GM23338 (cell line): ENCODE data around the gene SCN7A. TPM values are rescaled to one million over a fixed set of nuclear protein-coding genes. Genes with fewer than 3 reads are reported as not detected.
"Not testable (repeated sequence)": the region's sequence is repeated elsewhere in the genome, so short reads cannot be mapped to it uniquely, and the experiment has no call there.

Experiments
- ATAC-seq: fragments of 200-7000 bp; cut with Tn5 transposase; 3 replicates; pipeline ENCODE4 v1.9.1; 2020
- DNase-seq: peaks from one replicate; pipeline ENCODE4 v3.0.0-alpha.2; 2015; ENCODE audit warnings: low spot score
- H2AFZ ChIP-seq: fragments of 200-600 bp; sonication (generic); 2 replicates; pipeline ENCODE4 v1.8.0; 2016; ENCODE audit warnings: antibody characterized with exemption, mild to moderate bottlenecking, moderate library complexity
- H3F3A ChIP-seq: fragments of 200-600 bp; sonication (generic); replicated peaks from 2 replicates; pipeline ENCODE4 v1.8.0; 2017; ENCODE audit warnings: antibody characterized with exemption, mixed run types, low read depth
- H3K27ac ChIP-seq: fragments of 200-600 bp; sonication (generic); 2 replicates; pipeline ENCODE4 v1.6.1; 2016; ENCODE audit warnings: low read depth
- H3K27me3 ChIP-seq: fragments of 200-600 bp; sonication (generic); 2 replicates; pipeline ENCODE4 v1.8.0; 2016; ENCODE audit warnings: mild to moderate bottlenecking, mixed run types, moderate library complexity; ENCODE audit not compliant: insufficient read depth
- H3K36me3 ChIP-seq: fragments of 200-600 bp; sonication (generic); 2 replicates; pipeline ENCODE4 v1.8.0; 2016; ENCODE audit warnings: mild to moderate bottlenecking; ENCODE audit not compliant: insufficient read depth
- H3K4me1 ChIP-seq: fragments of 200-600 bp; sonication (generic); 2 replicates; pipeline ENCODE4 v1.8.0; 2016; ENCODE audit warnings: mild to moderate bottlenecking, moderate library complexity; ENCODE audit not compliant: insufficient read depth
- H3K4me2 ChIP-seq: fragments of 200-600 bp; sonication (generic); 2 replicates; pipeline ENCODE4 v1.7.1; 2017; ENCODE audit warnings: mixed run types
- H3K4me3 ChIP-seq: fragments of 200-600 bp; sonication (generic); 2 replicates; pipeline ENCODE4 v1.6.1; 2016; ENCODE audit warnings: mixed run types
- H3K79me2 ChIP-seq: fragments of 200-600 bp; sonication (generic); replicated peaks from 2 replicates; pipeline ENCODE4 v1.8.0; 2017; ENCODE audit warnings: mild to moderate bottlenecking; ENCODE audit not compliant: insufficient read depth
- H3K9me2 ChIP-seq: fragments of 200-600 bp; sonication (generic); 2 replicates; pipeline ENCODE4 v1.8.0; 2017; ENCODE audit not compliant: insufficient read depth
- H4K20me1 ChIP-seq: fragments of 200-600 bp; sonication (generic); replicated peaks from 2 replicates; pipeline ENCODE4 v1.8.0; 2017; ENCODE audit warnings: mild to moderate bottlenecking; ENCODE audit not compliant: insufficient read depth
- H3K27ac Mint-ChIP-seq: 2 replicates; pipeline ENCODE4 v1.8.0; 2020; ENCODE audit warnings: inconsistent platforms, mild to moderate bottlenecking, moderate library complexity, mixed read lengths
- H3K27me3 Mint-ChIP-seq: 3 replicates; pipeline ENCODE4 v1.8.0; 2022; ENCODE audit warnings: low read depth, mild to moderate bottlenecking, moderate library complexity, mixed read lengths, inconsistent platforms; ENCODE audit not compliant: insufficient read depth, poor library complexity
- H3K36me3 Mint-ChIP-seq: 3 replicates; pipeline ENCODE4 v1.8.0; 2021; ENCODE audit warnings: low read depth, mild to moderate bottlenecking, inconsistent platforms, moderate library complexity, mixed read lengths
- H3K4me1 Mint-ChIP-seq: 3 replicates; pipeline ENCODE4 v1.8.0; 2020; ENCODE audit warnings: mild to moderate bottlenecking, inconsistent platforms, mixed read lengths
- H3K4me3 Mint-ChIP-seq: 3 replicates; pipeline ENCODE4 v1.8.0; 2021; ENCODE audit warnings: moderate library complexity, mild to moderate bottlenecking, inconsistent platforms, mixed read lengths
- H3K9me3 Mint-ChIP-seq: 3 replicates; pipeline ENCODE4 v1.8.0; 2020; ENCODE audit warnings: moderate library complexity, mild to moderate bottlenecking, inconsistent platforms, mixed read lengths
- CREB1 ChIP-seq: fragments of 250-450 bp; sonication (Bioruptor Pico); IDR thresholded peaks from 2 replicates; pipeline ENCODE4 v1.5.0; 2020; ENCODE audit warnings: low read depth, mild to moderate bottlenecking, moderate library complexity
- ETS1 ChIP-seq: IDR thresholded peaks from 2 replicates; pipeline ENCODE4 v1.6.1; 2016; ENCODE audit warnings: antibody characterized with exemption
- EZH2 ChIP-seq: fragments of 200-600 bp; sonication (generic); IDR thresholded peaks from one replicate; pipeline ENCODE4 v1.8.0; 2017; ENCODE audit warnings: antibody characterized with exemption, mild to moderate bottlenecking, low read depth; ENCODE audit not compliant: unreplicated experiment
- EZH2phosphoT487 ChIP-seq: fragments of 200-600 bp; sonication (generic); IDR thresholded peaks from one replicate; pipeline ENCODE4 v1.8.1; 2018; ENCODE audit warnings: antibody characterized with exemption; ENCODE audit not compliant: unreplicated experiment
- POLR2AphosphoS5 ChIP-seq: IDR thresholded peaks from 2 replicates; pipeline ENCODE4 v1.6.1; 2016; ENCODE audit warnings: antibody characterized with exemption, low read depth
- REST ChIP-seq: IDR thresholded peaks from one replicate; pipeline ENCODE4 v1.6.1; 2018; ENCODE audit warnings: antibody characterized with exemption; ENCODE audit not compliant: unreplicated experiment
- ZNF331 ChIP-seq: fragments of 250-450 bp; sonication (Bioruptor Pico); IDR thresholded peaks from 2 replicates; pipeline ENCODE4 v1.5.0; 2020; ENCODE audit warnings: low read depth, mild to moderate bottlenecking, moderate library complexity
- polyA plus RNA-seq: library from polyadenylated mRNA; unstranded; fragments of >200 nt; fragmentation: Nextera tagmentation; extraction: Ambion mirVana; gene quantifications from 2 replicates; pipeline ENCODE4 v1.2.1, GENCODE V29; 2016
- total RNA-seq: library from RNA; depleted of rRNA; stranded (reverse); fragments of >200 nt; shearing (Covaris generic); gene quantifications from 2 replicates; pipeline ENCODE4 v1.2.3, GENCODE V29; 2014
- TF ChIP-seq, protein P1 (sequence below), 2 experiments: fragments of 200-600 bp in 1 of 2; sonication (generic) in 1 of 2; conservative IDR thresholded peaks; 2 replicates each; pipeline versions ENCODE4 v1.5.1 to v1.6.1; 2016 to 2017; ENCODE audit warnings: antibody characterized with exemption in 2 of 2, low read depth in 2 of 2, mild to moderate bottlenecking in 2 of 2, moderate library complexity in 1 of 2
- TF ChIP-seq, protein P2 (sequence below): fragments of 250-450 bp; sonication (Bioruptor Pico); IDR thresholded peaks from 2 replicates; pipeline ENCODE4 v1.5.0; 2020; ENCODE audit warnings: mild to moderate bottlenecking, moderate library complexity

SCN7A gene
- total and polyA plus RNA-seq, 2 experiments from 2014 or later = 0.10 to 0.42 TPM

DNA sequence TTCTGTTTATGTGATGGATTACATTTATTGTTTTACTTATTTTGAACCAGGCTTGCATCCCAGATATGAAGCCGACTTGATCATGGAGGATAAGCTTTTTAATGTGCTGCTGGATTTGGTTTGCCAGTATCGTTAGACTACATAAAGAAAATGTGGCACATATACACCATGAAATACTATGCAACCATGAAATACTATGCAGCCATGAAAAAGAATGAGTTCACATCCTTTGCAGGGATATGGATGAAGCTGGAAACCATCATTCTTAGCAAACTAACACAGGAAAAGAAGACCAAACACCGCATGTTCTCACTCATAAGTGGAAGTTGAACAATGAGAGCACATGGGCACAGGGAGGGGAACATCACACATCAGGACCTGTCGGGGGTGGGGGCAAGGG is 38.2 kb downstream of the SCN7A start:
- not testable (repeated sequence) for H2AFZ ChIP-seq, H3F3A ChIP-seq, H3K9me3 Mint-ChIP-seq, H3K27ac Mint-ChIP-seq, H4K20me1 ChIP-seq, H3K27me3 ChIP-seq, H3K27ac ChIP-seq, H3K27me3 Mint-ChIP-seq, H3K79me2 ChIP-seq, DNase-seq, H3K4me2 ChIP-seq, H3K4me3 ChIP-seq, H3K4me3 Mint-ChIP-seq, ATAC-seq, H3K9me2 ChIP-seq, H3K4me1 Mint-ChIP-seq, H3K36me3 Mint-ChIP-seq, H3K4me1 ChIP-seq, H3K36me3 ChIP-seq

DNA sequence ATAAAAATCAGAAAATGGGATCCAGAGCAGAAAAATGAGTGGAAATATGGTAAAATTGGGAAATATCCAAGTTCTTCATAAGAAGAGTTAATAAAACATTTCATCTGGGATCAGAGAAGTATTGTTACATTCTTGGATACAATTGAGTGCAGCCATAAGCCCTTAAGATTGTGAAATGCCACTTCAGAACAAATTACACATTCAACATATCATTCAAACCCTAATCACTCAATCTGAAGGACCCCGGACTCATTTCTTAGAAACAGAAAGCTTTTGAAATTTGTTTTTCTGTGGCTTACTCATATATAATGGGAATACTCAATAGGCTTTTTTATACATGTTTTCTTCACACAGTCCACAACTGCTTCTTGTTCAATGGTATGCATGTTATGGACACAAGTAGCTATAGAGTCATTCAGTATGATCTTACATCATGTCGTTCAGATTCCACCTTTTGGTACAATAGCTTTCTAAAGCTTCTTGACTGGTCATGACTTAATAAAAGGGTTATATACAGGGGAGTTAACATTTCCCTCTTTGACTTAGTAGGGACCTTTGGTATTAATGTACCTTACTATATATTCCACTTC is 39.9 kb downstream of the SCN7A start:
- H2AFZ ChIP-seq = no peak overlapping the region
- Mint-ChIP-seq H3K4me3 (no peak overlapping the region), H3K27ac (no peak overlapping the region), H3K9me3 (no peaks in the 10 kb centered on the region), H3K27me3 (peaks cover 3% of the 10 kb centered on the region), H3K36me3 (no peaks in the 10 kb centered on the region), H3K4me1 (no peaks in the 10 kb centered on the region)
- no peak overlapping the region for H3K4me2 ChIP-seq
- H3K4me3 ChIP-seq = no peak overlapping the region
- TF ChIP-seq EZH2phosphoT487 (no peak), ETS1 (no peak), ZNF331 (CRISPR knock-in tag) (no peak), POLR2AphosphoS5 (no peak), EZH2 (no peak), REST (no peak), CREB1 (no peak)
- TF ChIP-seq, protein P1, sequence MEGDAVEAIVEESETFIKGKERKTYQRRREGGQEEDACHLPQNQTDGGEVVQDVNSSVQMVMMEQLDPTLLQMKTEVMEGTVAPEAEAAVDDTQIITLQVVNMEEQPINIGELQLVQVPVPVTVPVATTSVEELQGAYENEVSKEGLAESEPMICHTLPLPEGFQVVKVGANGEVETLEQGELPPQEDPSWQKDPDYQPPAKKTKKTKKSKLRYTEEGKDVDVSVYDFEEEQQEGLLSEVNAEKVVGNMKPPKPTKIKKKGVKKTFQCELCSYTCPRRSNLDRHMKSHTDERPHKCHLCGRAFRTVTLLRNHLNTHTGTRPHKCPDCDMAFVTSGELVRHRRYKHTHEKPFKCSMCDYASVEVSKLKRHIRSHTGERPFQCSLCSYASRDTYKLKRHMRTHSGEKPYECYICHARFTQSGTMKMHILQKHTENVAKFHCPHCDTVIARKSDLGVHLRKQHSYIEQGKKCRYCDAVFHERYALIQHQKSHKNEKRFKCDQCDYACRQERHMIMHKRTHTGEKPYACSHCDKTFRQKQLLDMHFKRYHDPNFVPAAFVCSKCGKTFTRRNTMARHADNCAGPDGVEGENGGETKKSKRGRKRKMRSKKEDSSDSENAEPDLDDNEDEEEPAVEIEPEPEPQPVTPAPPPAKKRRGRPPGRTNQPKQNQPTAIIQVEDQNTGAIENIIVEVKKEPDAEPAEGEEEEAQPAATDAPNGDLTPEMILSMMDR (conservative IDR thresholded peaks at IDR 0.05; ENCODE audit: low read depth in 2 of 2) = no peak
- TF ChIP-seq, protein P2, sequence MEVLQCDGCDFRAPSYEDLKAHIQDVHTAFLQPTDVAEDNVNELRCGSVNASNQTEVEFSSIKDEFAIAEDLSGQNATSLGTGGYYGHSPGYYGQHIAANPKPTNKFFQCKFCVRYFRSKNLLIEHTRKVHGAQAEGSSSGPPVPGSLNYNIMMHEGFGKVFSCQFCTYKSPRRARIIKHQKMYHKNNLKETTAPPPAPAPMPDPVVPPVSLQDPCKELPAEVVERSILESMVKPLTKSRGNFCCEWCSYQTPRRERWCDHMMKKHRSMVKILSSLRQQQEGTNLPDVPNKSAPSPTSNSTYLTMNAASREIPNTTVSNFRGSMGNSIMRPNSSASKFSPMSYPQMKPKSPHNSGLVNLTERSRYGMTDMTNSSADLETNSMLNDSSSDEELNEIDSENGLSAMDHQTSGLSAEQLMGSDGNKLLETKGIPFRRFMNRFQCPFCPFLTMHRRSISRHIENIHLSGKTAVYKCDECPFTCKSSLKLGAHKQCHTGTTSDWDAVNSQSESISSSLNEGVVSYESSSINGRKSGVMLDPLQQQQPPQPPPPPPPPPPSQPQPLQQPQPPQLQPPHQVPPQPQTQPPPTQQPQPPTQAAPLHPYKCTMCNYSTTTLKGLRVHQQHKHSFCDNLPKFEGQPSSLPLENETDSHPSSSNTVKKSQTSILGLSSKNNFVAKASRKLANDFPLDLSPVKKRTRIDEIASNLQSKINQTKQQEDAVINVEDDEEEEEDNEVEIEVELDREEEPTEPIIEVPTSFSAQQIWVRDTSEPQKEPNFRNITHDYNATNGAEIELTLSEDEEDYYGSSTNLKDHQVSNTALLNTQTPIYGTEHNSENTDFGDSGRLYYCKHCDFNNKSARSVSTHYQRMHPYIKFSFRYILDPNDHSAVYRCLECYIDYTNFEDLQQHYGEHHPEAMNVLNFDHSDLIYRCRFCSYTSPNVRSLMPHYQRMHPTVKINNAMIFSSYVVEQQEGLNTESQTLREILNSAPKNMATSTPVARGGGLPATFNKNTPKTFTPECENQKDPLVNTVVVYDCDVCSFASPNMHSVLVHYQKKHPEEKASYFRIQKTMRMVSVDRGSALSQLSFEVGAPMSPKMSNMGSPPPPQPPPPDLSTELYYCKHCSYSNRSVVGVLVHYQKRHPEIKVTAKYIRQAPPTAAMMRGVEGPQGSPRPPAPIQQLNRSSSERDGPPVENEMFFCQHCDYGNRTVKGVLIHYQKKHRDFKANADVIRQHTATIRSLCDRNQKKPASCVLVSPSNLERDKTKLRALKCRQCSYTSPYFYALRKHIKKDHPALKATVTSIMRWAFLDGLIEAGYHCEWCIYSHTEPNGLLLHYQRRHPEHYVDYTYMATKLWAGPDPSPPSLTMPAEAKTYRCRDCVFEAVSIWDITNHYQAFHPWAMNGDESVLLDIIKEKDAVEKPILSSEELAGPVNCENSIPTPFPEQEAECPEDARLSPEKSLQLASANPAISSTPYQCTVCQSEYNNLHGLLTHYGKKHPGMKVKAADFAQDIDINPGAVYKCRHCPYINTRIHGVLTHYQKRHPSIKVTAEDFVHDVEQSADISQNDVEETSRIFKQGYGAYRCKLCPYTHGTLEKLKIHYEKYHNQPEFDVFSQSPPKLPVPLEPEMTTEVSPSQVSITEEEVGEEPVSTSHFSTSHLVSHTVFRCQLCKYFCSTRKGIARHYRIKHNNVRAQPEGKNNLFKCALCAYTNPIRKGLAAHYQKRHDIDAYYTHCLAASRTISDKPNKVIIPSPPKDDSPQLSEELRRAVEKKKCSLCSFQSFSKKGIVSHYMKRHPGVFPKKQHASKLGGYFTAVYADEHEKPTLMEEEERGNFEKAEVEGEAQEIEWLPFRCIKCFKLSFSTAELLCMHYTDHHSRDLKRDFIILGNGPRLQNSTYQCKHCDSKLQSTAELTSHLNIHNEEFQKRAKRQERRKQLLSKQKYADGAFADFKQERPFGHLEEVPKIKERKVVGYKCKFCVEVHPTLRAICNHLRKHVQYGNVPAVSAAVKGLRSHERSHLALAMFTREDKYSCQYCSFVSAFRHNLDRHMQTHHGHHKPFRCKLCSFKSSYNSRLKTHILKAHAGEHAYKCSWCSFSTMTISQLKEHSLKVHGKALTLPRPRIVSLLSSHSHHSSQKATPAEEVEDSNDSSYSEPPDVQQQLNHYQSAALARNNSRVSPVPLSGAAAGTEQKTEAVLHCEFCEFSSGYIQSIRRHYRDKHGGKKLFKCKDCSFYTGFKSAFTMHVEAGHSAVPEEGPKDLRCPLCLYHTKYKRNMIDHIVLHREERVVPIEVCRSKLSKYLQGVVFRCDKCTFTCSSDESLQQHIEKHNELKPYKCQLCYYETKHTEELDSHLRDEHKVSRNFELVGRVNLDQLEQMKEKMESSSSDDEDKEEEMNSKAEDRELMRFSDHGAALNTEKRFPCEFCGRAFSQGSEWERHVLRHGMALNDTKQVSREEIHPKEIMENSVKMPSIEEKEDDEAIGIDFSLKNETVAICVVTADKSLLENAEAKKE (CRISPR knock-in tag) = no peak
- no peaks in the 10 kb centered on the region for H3K27me3 ChIP-seq
- no peaks in the 10 kb centered on the region for H3F3A ChIP-seq
- no peak overlapping the region for H3K27ac ChIP-seq
- DNase-seq (no peak), ATAC-seq (no peak)
- no peaks in the 10 kb centered on the region for H3K36me3 ChIP-seq
- no peaks in the 10 kb centered on the region for H3K9me2 ChIP-seq
- no peaks in the 10 kb centered on the region for H3K79me2 ChIP-seq
- no peaks in the 10 kb centered on the region for H3K4me1 ChIP-seq
- H4K20me1 ChIP-seq = no peaks in the 10 kb centered on the region
